Neural cell (in vitro differentiated cells): ENCODE data around the gene ATP2A1. TPM values are rescaled to one million over a fixed set of nuclear protein-coding genes. Genes with fewer than 3 reads are reported as not detected.

Source experiments
- H2AFZ ChIP-seq: fragments of 200-600, 300-800 bp; sonication (generic), shearing (Covaris generic); 2 replicates; pipeline ENCODE4 v1.6.0; 2014; ENCODE audit warnings: low read depth, mild to moderate bottlenecking, antibody characterized with exemption, low read length, moderate library complexity
- H3F3A ChIP-seq: fragments of 200-600 bp; shearing (Covaris generic); 2 replicates; pipeline ENCODE4 v1.6.1; 2016; ENCODE audit warnings: mild to moderate bottlenecking, moderate library complexity, mixed read lengths, antibody characterized with exemption, low read length; ENCODE audit not compliant: insufficient read depth, poor library complexity, severe bottlenecking
- H3K27ac ChIP-seq: fragments of 200-600, 300-800 bp; sonication (generic), shearing (Covaris generic); 2 replicates; pipeline ENCODE4 v1.5.1; 2014; ENCODE audit warnings: mild to moderate bottlenecking, low read length, moderate library complexity
- H3K27me3 ChIP-seq: fragments of 300-800, 200-600 bp; sonication (generic), shearing (Covaris generic); 2 replicates; pipeline ENCODE4 v1.6.0; 2014; ENCODE audit warnings: mild to moderate bottlenecking, low read depth, low read length, moderate library complexity; ENCODE audit not compliant: insufficient read depth
- H3K36me3 ChIP-seq: fragments of 300-800, 200-600 bp; sonication (generic), shearing (Covaris generic); 2 replicates; pipeline ENCODE4 v1.5.1; 2014; ENCODE audit warnings: mild to moderate bottlenecking, antibody characterized with exemption, low read length, moderate library complexity; ENCODE audit not compliant: insufficient read depth
- H3K4me2 ChIP-seq: fragments of 300-800, 200-600 bp; sonication (generic), shearing (Covaris generic); 2 replicates; pipeline ENCODE4 v1.6.0; 2014; ENCODE audit warnings: mild to moderate bottlenecking, low read length
- H3K4me3 ChIP-seq: fragments of 300-800, 200-600 bp; sonication (generic), shearing (Covaris generic); 2 replicates; pipeline ENCODE4 v1.5.1; 2014; ENCODE audit warnings: mild to moderate bottlenecking, low read length, moderate library complexity
- H3K79me2 ChIP-seq: fragments of 200-600 bp; shearing (Covaris generic); replicated peaks from 2 replicates; pipeline ENCODE4 v1.6.0; 2014; ENCODE audit warnings: mild to moderate bottlenecking, low read length, moderate library complexity; ENCODE audit not compliant: insufficient read depth
- H3K9ac ChIP-seq: fragments of 300-800, 200-600 bp; sonication (generic), shearing (Covaris generic); 2 replicates; pipeline ENCODE4 v1.6.1; 2016; ENCODE audit warnings: mild to moderate bottlenecking, low read length, mixed read lengths
- H3K9me2 ChIP-seq: fragments of 200-600 bp; shearing (Covaris generic); 2 replicates; pipeline ENCODE4 v1.6.1; 2016; ENCODE audit warnings: mild to moderate bottlenecking, low read length, mixed read lengths; ENCODE audit not compliant: insufficient read depth
- H3K9me3 ChIP-seq: fragments of 200-600, 300-800 bp; sonication (generic), shearing (Covaris generic); 2 replicates; pipeline ENCODE4 v1.6.1; 2016; ENCODE audit warnings: mild to moderate bottlenecking, mixed run types, low read length, moderate library complexity, mixed read lengths
- H4K20me1 ChIP-seq: fragments of 200-600 bp; shearing (Covaris generic); 2 replicates; pipeline ENCODE4 v1.6.1; 2016; ENCODE audit warnings: mild to moderate bottlenecking, mixed run types; ENCODE audit not compliant: insufficient read depth
- EP300 ChIP-seq: fragments of 450-650 bp; conservative IDR thresholded peaks from 2 replicates; pipeline ENCODE4 v1.6.1; 2014; ENCODE audit warnings: antibody characterized with exemption, mild to moderate bottlenecking, moderate library complexity; ENCODE audit not compliant: poor library complexity, severe bottlenecking
- EZH2 ChIP-seq: fragments of 200-600, 300-800 bp; shearing (Covaris generic), sonication (generic); IDR thresholded peaks from 2 replicates; pipeline ENCODE4 v1.6.1; 2014; ENCODE audit warnings: antibody characterized with exemption, low read length, borderline replicate concordance, mild to moderate bottlenecking; ENCODE audit not compliant: insufficient read depth, poor library complexity, severe bottlenecking
- MXI1 ChIP-seq: fragments of 450-650 bp; conservative IDR thresholded peaks from 2 replicates; pipeline ENCODE4 v1.6.1; 2014; ENCODE audit warnings: antibody characterized with exemption, mild to moderate bottlenecking; ENCODE audit not compliant: poor library complexity, severe bottlenecking
- POLR2AphosphoS5 ChIP-seq: IDR thresholded peaks from 2 replicates; pipeline ENCODE4 v1.6.1; 2012
- RAD21 ChIP-seq: fragments of 450-650 bp; conservative IDR thresholded peaks from 2 replicates; pipeline ENCODE4 v1.6.1; 2014; ENCODE audit warnings: antibody characterized with exemption, mild to moderate bottlenecking, moderate library complexity
- SMC3 ChIP-seq: fragments of 450-650 bp; conservative IDR thresholded peaks from 2 replicates; pipeline ENCODE4 v1.6.1; 2014; ENCODE audit warnings: antibody characterized with exemption, mild to moderate bottlenecking, moderate library complexity; ENCODE audit not compliant: poor library complexity
- TAF1 ChIP-seq: IDR thresholded peaks from 2 replicates; pipeline ENCODE4 v1.6.1; 2012; ENCODE audit warnings: low read depth
- polyA plus RNA-seq: library from polyadenylated mRNA; depleted of rRNA; stranded (reverse); fragments of >200 nt; gene quantifications from 2 replicates; pipeline ENCODE4 v1.2.3, GENCODE V29; 2014
- TF ChIP-seq, protein P1 (sequence below): IDR thresholded peaks from 2 replicates; pipeline ENCODE4 v1.6.1; 2012; ENCODE audit warnings: borderline replicate concordance
- TF ChIP-seq, protein P2 (sequence below): fragments of 450-650 bp; IDR thresholded peaks from 2 replicates; pipeline ENCODE4 v1.5.1; 2014; ENCODE audit warnings: antibody characterized with exemption, mild to moderate bottlenecking, moderate library complexity; ENCODE audit not compliant: poor library complexity, severe bottlenecking

Gene ATP2A1
- polyA plus RNA-seq, 1 donor from 2014 or later = 0.06 TPM

DNA sequence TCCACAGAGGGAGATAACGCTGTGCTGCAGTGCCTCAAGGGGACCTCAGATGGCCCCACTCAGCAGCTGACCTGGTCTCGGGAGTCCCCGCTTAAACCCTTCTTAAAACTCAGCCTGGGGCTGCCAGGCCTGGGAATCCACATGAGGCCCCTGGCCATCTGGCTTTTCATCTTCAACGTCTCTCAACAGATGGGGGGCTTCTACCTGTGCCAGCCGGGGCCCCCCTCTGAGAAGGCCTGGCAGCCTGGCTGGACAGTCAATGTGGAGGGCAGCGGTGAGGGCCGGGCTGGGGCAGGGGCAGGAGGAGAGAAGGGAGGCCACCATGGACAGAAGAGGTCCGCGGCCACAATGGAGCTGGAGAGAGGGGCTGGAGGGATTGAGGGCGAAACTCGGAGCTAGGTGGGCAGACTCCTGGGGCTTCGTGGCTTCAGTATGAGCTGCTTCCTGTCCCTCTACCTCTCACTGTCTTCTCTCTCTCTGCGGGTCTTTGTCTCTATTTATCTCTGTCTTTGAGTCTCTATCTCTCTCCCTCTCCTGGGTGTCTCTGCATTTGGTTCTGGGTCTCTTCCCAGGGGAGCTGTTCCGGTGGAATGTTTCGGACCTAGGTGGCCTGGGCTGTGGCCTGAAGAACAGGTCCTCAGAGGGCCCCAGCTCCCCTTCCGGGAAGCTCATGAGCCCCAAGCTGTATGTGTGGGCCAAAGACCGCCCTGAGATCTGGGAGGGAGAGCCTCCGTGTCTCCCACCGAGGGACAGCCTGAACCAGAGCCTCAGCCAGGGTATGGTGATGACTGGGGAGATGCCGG lies 54.3 kb downstream of the ATP2A1 start:
- no peak for TF ChIP-seq POLR2AphosphoS5
- TF ChIP-seq EP300 = no peak
- TF ChIP-seq RAD21 = no peak
- TF ChIP-seq, protein P1, sequence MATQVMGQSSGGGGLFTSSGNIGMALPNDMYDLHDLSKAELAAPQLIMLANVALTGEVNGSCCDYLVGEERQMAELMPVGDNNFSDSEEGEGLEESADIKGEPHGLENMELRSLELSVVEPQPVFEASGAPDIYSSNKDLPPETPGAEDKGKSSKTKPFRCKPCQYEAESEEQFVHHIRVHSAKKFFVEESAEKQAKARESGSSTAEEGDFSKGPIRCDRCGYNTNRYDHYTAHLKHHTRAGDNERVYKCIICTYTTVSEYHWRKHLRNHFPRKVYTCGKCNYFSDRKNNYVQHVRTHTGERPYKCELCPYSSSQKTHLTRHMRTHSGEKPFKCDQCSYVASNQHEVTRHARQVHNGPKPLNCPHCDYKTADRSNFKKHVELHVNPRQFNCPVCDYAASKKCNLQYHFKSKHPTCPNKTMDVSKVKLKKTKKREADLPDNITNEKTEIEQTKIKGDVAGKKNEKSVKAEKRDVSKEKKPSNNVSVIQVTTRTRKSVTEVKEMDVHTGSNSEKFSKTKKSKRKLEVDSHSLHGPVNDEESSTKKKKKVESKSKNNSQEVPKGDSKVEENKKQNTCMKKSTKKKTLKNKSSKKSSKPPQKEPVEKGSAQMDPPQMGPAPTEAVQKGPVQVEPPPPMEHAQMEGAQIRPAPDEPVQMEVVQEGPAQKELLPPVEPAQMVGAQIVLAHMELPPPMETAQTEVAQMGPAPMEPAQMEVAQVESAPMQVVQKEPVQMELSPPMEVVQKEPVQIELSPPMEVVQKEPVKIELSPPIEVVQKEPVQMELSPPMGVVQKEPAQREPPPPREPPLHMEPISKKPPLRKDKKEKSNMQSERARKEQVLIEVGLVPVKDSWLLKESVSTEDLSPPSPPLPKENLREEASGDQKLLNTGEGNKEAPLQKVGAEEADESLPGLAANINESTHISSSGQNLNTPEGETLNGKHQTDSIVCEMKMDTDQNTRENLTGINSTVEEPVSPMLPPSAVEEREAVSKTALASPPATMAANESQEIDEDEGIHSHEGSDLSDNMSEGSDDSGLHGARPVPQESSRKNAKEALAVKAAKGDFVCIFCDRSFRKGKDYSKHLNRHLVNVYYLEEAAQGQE = no peak
- no peak for TF ChIP-seq MXI1
- no peak for TF ChIP-seq TAF1
- no peak for TF ChIP-seq SMC3
- no peak for TF ChIP-seq EZH2
- TF ChIP-seq, protein P2, sequence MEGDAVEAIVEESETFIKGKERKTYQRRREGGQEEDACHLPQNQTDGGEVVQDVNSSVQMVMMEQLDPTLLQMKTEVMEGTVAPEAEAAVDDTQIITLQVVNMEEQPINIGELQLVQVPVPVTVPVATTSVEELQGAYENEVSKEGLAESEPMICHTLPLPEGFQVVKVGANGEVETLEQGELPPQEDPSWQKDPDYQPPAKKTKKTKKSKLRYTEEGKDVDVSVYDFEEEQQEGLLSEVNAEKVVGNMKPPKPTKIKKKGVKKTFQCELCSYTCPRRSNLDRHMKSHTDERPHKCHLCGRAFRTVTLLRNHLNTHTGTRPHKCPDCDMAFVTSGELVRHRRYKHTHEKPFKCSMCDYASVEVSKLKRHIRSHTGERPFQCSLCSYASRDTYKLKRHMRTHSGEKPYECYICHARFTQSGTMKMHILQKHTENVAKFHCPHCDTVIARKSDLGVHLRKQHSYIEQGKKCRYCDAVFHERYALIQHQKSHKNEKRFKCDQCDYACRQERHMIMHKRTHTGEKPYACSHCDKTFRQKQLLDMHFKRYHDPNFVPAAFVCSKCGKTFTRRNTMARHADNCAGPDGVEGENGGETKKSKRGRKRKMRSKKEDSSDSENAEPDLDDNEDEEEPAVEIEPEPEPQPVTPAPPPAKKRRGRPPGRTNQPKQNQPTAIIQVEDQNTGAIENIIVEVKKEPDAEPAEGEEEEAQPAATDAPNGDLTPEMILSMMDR = no peak
- no peaks in the 10 kb centered on the region for H3K79me2 ChIP-seq

DNA sequence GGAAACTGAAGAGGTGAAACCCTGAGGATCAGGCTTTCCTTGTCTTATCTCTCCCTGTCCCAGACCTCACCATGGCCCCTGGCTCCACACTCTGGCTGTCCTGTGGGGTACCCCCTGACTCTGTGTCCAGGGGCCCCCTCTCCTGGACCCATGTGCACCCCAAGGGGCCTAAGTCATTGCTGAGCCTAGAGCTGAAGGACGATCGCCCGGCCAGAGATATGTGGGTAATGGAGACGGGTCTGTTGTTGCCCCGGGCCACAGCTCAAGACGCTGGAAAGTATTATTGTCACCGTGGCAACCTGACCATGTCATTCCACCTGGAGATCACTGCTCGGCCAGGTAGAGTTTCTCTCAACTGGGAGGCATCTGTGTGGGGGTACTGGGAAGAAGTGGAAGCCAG lies 54.9 kb downstream of the ATP2A1 start:
- no peaks in the 10 kb centered on the region for H4K20me1 ChIP-seq
- H2AFZ ChIP-seq = no peak overlapping the region
- H3K9me3 ChIP-seq = no peaks in the 10 kb centered on the region
- no peak overlapping the region for H3K4me3 ChIP-seq
- H3K79me2 ChIP-seq = no peaks in the 10 kb centered on the region
- no peaks in the 10 kb centered on the region for H3K9me2 ChIP-seq
- TF ChIP-seq, protein P1 = no peak
- TF ChIP-seq EZH2 (no peak), POLR2AphosphoS5 (no peak), EP300 (no peak), TAF1 (no peak), SMC3 (no peak), MXI1 (no peak), RAD21 (no peak)
- TF ChIP-seq, protein P2 = no peak
- no peaks in the 10 kb centered on the region for H3K27me3 ChIP-seq
- no peak overlapping the region for H3K9ac ChIP-seq
- H3K36me3 ChIP-seq = no peaks in the 10 kb centered on the region
- H3K4me2 ChIP-seq = no peak overlapping the region
- H3K27ac ChIP-seq = no peak overlapping the region
- H3F3A ChIP-seq = no peaks in the 10 kb centered on the region

More for the DNA sequence above, 54.3 kb downstream of the ATP2A1 start:
- no peaks in the 10 kb centered on the region for H3F3A ChIP-seq
- no peaks in the 10 kb centered on the region for H3K27me3 ChIP-seq
- H3K4me3 ChIP-seq = no peak overlapping the region
- H2AFZ ChIP-seq = no peak overlapping the region
- H3K4me2 ChIP-seq = no peak overlapping the region
- no peaks in the 10 kb centered on the region for H3K9me3 ChIP-seq
- no peak overlapping the region for H3K9ac ChIP-seq
- no peaks in the 10 kb centered on the region for H3K9me2 ChIP-seq
- H3K27ac ChIP-seq = no peak overlapping the region
- H4K20me1 ChIP-seq = no peaks in the 10 kb centered on the region
- no peaks in the 10 kb centered on the region for H3K36me3 ChIP-seq
